WERI-Rb-1 (cell line): Measurements from ENCODE around the gene SMARCD1.

Experiments used
- DNase-seq: peaks from one replicate; pipeline ENCODE4 v3.0.0-alpha.2; 2020
- H3K27ac ChIP-seq: fragments of 250-450 bp; sonication (Bioruptor Pico); 2 replicates; pipeline ENCODE4 v1.5.1; 2020; ENCODE audit warnings: mild to moderate bottlenecking, moderate library complexity
- H3K27me3 ChIP-seq: fragments of 250-450 bp; sonication (Bioruptor Pico); 2 replicates; pipeline ENCODE4 v1.5.1; 2021; ENCODE audit warnings: mild to moderate bottlenecking, low read depth, moderate library complexity; ENCODE audit not compliant: insufficient read depth, severe bottlenecking
- H3K36me3 ChIP-seq: fragments of 250-450 bp; sonication (Bioruptor Pico); 2 replicates; pipeline ENCODE4 v1.5.1; 2020; ENCODE audit warnings: mild to moderate bottlenecking, moderate library complexity
- H3K4me3 ChIP-seq: 2 replicates; pipeline ENCODE4 v1.5.1; 2011; ENCODE audit warnings: low read depth, mild to moderate bottlenecking, control low read depth, low read length
- H3K9me3 ChIP-seq: fragments of 250-450 bp; sonication (Bioruptor Pico); 2 replicates; pipeline ENCODE4 v1.5.1; 2021; ENCODE audit warnings: mild to moderate bottlenecking, moderate library complexity; ENCODE audit not compliant: severe bottlenecking
- CTCF ChIP-seq: IDR thresholded peaks from 2 replicates; pipeline ENCODE4 v1.5.1; 2011; ENCODE audit warnings: low read depth, mild to moderate bottlenecking, control low read depth, inconsistent platforms, low read length

Gene SMARCD1

GRCh38 chr12:50072198-50072907, 12.8 kb upstream of the SMARCD1 start:
- Histone ChIP-seq H3K4me3 (no peak overlapping the region), H3K9me3 (no peaks in the 10 kb centered on the region), H3K36me3 (0 out of 2 replicates have a peak, but pooled peaks cover 6% of the 10 kb centered on the region), H3K27ac (no peak overlapping the region), H3K27me3 (no peaks in the 10 kb centered on the region)
- no peak for DNase-seq
- no peak for TF ChIP-seq CTCF

- no peak for TF ChIP-seq CTCF
- Histone ChIP-seq H3K4me3 (no peak overlapping the region), H3K36me3 (0 out of 2 replicates have a peak, but pooled peaks cover 6% of the 10 kb centered on the region), H3K27me3 (no peaks in the 10 kb centered on the region), H3K27ac (no peak overlapping the region), H3K9me3 (no peaks in the 10 kb centered on the region)
- DNase-seq: no peak
Measured at GRCh38 chr12:50073206-50073605, 11.9 kb upstream of the SMARCD1 start.

- Histone ChIP-seq H3K9me3 (no peaks in the 10 kb centered on the region), H3K27me3 (no peaks in the 10 kb centered on the region), H3K36me3 (0 out of 2 replicates have a peak, but pooled peaks cover 4% of the 10 kb centered on the region), H3K27ac (no peak overlapping the region), H3K4me3 (no peak overlapping the region)
- DNase-seq: no peak
- TF ChIP-seq CTCF: no peak
Measured at GRCh38 chr12:50073712-50074111, 11.4 kb upstream of the SMARCD1 start.

GRCh38 chr12:50074936-50075807, 10.0 kb upstream of the SMARCD1 start:
- peak; percentile 88 for DNase-seq
- no peaks in the 10 kb centered on the region for H3K9me3 ChIP-seq
- TF ChIP-seq CTCF: peak; percentile 96
- no peaks in the 10 kb centered on the region for H3K27me3 ChIP-seq
- peak overlapping the region; percentile 18; the same call in 1 of the 2 replicates for H3K27ac ChIP-seq
- no peak overlapping the region for H3K4me3 ChIP-seq
- H3K36me3 ChIP-seq: no peaks in the 10 kb centered on the region

- Histone ChIP-seq H3K36me3 (no peaks in the 10 kb centered on the region), H3K27ac (no peak overlapping the region), H3K9me3 (no peaks in the 10 kb centered on the region), H3K27me3 (no peaks in the 10 kb centered on the region), H3K4me3 (no peak overlapping the region)
- no peak for TF ChIP-seq CTCF
- DNase-seq: no peak
Measured at GRCh38 chr12:50075808-50076170, 9.4 kb upstream of the SMARCD1 start.
